Endometrium (tissue), 2 donors: Measurements from ENCODE around the gene TM7SF3.

Experiments
- FAIRE-seq: peaks from 2 replicates; lab custom pipeline; 2012; peaks lifted over from hg19 to GRCh38; lab: Jason Lieb, UNC
- donor health status: control.
- donor health status: control.

TM7SF3 gene

DNA sequence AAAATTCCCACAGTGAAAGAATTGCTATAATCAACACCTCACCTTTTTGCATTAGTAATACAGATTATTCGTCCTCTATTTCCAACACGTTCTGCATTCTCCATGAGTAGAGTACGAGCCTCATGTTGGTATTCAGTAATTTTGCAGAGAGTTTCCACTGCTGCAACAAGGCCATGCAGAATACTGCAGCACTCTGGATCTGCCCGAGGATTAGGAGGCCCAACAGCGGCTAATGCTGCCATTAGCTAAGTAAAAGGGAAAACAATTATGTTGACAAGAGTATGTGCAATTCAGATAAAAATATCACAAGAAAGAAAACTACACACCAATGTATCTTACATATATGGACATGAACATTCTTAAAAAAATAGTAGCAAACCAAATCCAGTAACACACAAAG, 85.5 kb downstream of the TM7SF3 start:
- FAIRE-seq: no peak
